HG02840 (cell line): Measurements from ENCODE around the gene CCSER2.
"Not testable (repeated sequence)": the region's sequence is repeated elsewhere in the genome, so short reads cannot be mapped to it uniquely, and the experiment has no call there.

Experiments
- ATAC-seq: cut with Tn5 transposase; IDR thresholded peaks from one replicate; pipeline ENCODE4 v1.9.1; 2021; ENCODE audit warnings: mild to moderate bottlenecking, moderate library complexity, moderate number of reproducible peaks; ENCODE audit not compliant: unreplicated experiment, low FRiP score

The CCSER2 gene

DNA sequence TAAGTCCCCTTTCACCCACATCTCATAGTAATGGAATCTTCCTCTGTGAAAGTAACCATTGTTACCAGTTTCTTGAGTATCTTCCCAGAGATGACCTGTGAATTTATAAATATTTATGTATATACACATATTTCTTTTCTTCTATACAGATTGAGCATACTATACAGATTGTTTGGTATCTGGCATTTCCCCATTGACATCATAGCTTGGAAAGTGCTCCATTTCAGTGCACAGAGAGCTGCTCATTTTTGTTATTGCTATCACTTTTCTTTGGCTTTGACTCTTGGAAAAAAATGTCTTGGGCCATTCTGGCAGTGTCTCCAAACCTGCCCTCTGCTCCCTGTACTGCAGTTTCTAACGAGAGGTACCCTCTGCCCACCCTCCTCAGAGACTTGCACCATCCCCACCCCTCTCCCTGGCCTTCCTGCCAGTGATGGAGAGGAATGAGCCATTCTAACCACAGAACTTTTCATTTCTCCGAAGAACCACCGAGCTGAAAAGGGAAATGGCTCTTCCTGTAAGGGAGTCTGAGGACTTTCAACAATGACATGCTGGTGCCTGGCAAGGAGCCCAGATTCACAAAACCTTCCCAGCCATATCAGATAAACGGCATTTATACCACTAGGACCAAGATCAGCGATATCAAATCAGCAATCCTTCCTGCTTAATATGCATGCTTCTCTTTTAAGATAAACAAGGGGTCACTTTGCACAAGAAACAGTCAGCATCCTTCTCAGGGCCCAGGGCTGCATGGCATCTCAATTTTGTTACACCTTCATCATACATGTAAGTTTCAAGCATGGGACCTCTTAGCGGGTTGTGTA is 19.7 kb upstream of the CCSER2 start:
- ATAC-seq = no peak

- no peak for ATAC-seq
Measured at GRCh38 chr10:84310470-84310869, 17.9 kb upstream of the CCSER2 start.

DNA sequence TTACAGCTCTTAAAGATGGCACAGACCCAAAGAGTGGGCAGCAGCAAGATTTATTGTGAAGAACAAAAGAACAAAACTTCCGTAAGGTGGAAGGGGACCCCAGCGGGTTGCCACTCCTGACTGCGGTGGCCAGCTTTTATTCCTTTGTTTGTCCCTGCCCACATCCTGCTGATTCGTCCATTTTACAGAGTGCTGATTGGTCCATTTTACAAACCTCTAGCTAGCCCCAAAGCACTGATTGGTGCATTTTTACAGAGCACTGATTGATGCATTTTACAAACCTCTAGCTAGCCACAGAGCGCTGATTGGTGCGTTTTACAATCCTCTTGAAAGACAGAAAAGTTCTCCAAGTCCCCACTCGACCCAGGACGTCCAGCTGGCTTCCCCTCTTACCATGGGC is 16.8 kb upstream of the CCSER2 start:
- no peak for ATAC-seq

- ATAC-seq = no peak
Measured at GRCh38 chr10:84312816-84313215, 15.6 kb upstream of the CCSER2 start.

GRCh38 chr10:84314275-84314674 is 14.1 kb upstream of the CCSER2 start:
- ATAC-seq = no peak

GRCh38 chr10:84317174-84317573 is 11.2 kb upstream of the CCSER2 start:
- no peak for ATAC-seq

GRCh38 chr10:84321902-84322301 is 6.5 kb upstream of the CCSER2 start:
- ATAC-seq = no peak

- ATAC-seq = not testable (repeated sequence)
Measured at GRCh38 chr10:84323566-84323965, 4.8 kb upstream of the CCSER2 start.

GRCh38 chr10:84326995-84327394 is 1.4 kb upstream of the CCSER2 start:
- ATAC-seq = not testable (repeated sequence)

- peak; percentile 14 for ATAC-seq
Measured at GRCh38 chr10:84329196-84329611, 815 bp downstream of the CCSER2 start.

DNA sequence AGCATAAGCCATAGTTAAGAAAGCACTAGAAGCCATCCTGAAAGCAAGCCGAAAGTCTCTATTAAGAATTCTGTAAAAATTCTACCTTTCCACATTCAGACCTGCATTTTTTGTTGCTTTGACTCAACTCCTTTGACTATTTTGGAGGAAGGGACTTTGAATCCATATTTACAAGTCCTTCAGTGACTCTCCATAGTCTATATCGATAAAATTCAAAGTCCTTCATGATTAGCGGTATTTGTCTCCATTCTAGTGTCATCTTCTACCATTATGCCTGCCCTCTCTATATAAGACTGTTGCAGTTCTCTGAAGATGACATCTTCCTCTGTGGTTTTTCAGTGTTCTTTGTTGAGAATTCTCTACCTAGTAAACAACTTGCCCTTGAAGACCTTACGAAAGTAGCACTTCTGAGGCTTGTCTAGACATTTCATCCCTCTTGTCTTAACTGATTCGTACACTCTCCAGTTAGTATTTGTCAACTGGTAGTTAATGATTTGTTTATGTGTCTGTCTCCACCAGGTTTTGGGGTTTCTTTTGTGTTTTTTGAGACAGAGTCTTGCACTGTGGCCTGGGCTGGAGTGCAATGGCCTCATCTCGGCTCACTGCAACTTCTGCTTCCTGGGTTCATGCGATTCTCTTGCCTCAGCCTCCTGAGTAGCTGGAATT is 1.7 kb downstream of the CCSER2 start:
- ATAC-seq = peak; percentile 58

DNA sequence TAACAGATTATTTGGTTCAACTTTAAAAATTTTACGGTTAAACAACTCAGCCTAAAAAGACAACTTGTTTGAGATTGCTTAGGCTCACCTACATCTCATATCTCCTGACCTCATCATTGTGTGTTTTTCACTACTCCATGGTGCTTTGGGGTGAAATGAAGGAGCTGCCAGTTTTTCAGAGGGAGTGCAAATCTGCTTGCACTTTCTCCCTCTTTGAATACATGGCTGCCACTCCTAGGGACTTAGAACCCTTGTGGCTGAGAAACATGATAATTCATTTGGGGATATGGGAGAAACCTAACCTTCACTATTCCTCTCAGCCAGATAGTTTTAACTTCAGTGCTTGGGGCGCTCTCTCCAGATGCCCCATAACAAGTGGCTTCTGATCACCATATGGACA is 2.7 kb downstream of the CCSER2 start:
- ATAC-seq = no peak

- ATAC-seq = no peak
Measured at GRCh38 chr10:84333864-84334451, 5.6 kb downstream of the CCSER2 start.

- ATAC-seq = no peak
Measured at GRCh38 chr10:84334811-84335210, 6.4 kb downstream of the CCSER2 start.

- no peak for ATAC-seq
Measured at GRCh38 chr10:84335516-84335915, 7.1 kb downstream of the CCSER2 start.

GRCh38 chr10:84336406-84337090 is 8.2 kb downstream of the CCSER2 start:
- no peak for ATAC-seq

DNA sequence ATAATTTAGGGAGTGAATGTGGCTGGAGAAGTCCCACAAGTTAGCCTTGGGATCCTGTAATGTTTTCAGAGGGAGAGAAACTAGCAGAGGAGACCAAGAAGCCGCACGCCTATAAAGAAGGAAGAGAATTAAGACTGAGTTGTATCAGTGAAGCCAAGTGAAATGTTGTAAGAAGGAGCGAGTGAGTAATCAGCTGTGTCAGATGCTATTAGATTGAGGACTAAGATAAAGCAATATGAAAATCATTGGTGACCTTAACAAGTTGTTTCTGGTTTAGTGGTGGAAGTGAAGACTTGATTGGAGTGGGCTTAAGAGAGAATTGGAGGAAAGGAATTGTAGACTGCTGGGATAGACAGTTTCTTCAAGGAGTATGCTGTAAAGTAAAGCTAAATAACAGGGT is 8.8 kb downstream of the CCSER2 start:
- ATAC-seq = no peak

GRCh38 chr10:84339025-84339424 is 10.6 kb downstream of the CCSER2 start:
- no peak for ATAC-seq

DNA sequence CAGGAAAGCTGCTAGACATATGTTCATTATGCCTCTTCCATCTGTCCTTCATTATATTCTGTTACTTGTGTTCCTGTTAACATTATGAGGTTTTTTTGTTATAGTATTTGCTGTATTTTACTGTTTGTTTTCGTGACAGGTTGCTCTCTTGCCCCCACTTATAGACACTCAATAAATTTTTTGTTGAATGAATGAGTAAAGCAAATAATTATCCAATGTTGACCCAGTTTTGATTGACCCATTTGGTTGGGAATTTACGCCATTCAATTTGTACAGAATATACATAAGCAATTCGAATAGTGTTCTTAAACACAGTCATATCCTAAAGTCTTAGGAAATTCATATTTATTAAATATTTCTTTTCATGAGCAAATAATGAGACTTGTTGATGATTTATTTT is 11.8 kb downstream of the CCSER2 start:
- ATAC-seq = no peak

- ATAC-seq = no peak
Measured at GRCh38 chr10:84340632-84341537, 12.5 kb downstream of the CCSER2 start.
